Dermis microvascular lymphatic vessel endothelial cell (primary cell): ENCODE measurements around the gene TRIM41. TPM values are rescaled to one million over a fixed set of nuclear protein-coding genes. Genes with fewer than 3 reads are reported as not detected.
A peak's percentile ranks its signal among the peaks of the same experiment; 100 is the strongest.
"Not testable (repeated sequence)": the region's sequence is repeated elsewhere in the genome, so short reads cannot be mapped to it uniquely, and the experiment has no call there.

Source experiments
- DNase-seq, 2 donors: peaks; one replicate each; pipeline versions ENCODE4 v3.0.0 to v3.0.0-alpha.2; 2010; ENCODE audit warnings: low read depth in 2 of 2
- total RNA-seq: library from RNA; depleted of rRNA; stranded (reverse); fragments of >200 nt; gene quantifications from 2 replicates; pipeline ENCODE4 v1.2.1, GENCODE V29; 2014

TRIM41 gene
- total RNA-seq, 1 donor from 2014 or later = 8.2 TPM

DNA sequence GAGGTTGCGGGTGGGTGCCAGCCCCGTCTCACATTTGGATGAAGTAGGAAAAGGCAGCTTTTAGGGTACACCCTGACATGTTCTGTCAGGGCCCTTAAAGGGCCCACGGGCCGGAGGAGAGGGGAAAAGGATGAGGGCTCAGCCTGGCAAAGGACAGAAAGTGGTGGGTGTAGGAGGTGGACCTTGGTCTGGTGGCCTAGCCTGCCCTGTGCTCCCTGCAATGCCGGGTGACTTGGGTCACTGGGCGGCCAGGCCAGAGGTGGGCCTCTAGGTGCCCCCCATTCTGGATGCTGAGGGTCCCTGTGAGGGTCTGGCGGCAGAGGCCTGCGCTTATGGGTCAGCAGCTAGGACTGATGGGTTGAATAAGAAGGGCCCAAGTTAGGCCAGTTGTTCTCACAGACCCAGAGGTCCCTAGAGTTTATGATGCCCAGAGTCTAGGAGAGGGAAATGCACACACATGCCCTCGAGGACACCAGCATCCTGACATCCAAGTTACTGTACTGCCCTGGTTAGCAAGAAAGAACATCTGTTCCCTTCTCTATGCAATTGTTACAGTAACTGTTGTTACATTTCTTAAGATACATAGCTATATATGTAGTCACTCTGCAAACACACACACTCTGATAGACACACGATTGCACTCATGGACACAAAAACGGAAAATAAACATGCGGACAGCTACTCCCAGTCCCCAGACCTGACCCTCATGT lies 30.6 kb upstream of the TRIM41 start:
- no peak for DNase-seq

DNA sequence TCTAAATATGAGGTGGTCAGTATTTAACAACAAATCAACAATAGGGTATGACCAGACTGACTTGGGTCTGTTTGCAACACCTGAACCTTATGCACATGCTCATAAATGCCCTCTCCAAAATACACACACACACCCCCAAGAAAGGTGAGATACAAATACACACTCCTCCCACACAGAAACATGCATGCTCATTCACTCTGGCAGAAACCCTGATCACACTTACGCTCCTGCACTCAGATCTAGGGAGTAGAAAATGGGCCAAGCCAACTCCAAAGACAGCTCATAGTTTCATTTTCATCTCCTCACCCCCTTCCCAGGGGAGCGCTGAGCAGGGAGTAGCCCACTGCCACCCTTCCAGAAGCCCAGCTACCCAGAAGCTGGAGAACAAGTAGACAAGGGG lies 29.4 kb upstream of the TRIM41 start:
- DNase-seq = no peak

DNA sequence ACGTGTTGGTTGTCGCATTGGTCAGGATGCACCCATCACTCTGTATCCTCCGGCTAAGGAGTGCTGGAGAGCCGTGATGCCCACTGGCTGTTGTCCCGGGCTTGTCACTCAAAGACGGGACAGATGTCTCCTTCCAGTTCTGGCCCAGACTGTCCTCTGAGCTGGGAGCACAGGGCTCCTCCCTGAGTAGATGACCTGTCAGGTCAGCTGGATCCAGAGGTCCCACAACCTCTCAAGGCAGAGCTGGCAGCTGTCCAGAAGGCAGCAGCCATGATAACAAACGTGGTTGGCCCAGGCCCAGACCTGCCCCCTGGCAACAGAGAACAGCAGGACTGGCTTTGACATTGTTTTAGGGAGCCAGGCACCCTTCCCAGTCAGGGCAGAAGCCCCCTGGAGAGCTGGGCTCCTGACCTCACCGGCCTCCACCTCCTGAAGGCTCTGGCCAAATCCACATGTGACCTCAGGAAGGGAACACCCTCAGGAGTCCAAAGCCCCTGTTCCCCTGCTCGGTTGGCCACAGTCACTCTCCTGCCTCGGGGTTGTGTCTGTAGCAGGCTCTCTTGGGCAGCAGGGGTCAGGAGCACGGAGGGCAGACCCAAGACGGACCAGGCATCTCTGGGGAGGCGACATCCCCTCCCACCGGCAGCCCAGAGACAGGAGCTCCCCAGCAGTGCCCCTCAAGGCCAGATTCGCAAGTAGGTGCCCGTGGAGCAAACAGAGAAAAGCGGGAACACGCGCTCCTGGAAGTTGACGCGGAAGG lies 28.4 kb upstream of the TRIM41 start:
- DNase-seq = no peak

DNA sequence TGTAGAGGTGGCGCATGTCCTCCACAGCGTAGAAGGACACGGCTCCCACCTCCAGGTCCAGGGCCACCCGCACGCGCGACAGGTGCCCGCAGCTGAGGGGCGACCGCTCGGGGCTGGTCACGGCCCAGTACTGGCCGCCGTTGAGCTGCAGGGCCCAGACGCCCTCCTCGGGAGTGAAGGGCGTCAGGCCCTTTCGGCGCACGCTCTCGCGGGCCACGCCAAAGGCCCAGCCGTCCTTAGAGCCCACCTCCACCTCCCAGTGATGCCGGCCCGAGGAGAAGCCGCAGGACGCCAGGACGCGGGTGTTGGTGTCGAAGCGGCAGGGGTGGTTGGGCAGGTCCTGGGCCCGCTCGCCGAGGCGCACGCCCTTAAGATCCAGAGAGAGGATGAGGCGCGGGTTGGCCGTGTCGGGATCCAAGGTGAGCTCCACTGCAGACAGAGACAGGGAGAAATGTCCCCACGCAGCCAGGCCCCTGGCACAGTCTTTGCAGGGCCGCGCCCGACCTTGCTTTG lies 27.8 kb upstream of the TRIM41 start:
- no peak for DNase-seq

DNA sequence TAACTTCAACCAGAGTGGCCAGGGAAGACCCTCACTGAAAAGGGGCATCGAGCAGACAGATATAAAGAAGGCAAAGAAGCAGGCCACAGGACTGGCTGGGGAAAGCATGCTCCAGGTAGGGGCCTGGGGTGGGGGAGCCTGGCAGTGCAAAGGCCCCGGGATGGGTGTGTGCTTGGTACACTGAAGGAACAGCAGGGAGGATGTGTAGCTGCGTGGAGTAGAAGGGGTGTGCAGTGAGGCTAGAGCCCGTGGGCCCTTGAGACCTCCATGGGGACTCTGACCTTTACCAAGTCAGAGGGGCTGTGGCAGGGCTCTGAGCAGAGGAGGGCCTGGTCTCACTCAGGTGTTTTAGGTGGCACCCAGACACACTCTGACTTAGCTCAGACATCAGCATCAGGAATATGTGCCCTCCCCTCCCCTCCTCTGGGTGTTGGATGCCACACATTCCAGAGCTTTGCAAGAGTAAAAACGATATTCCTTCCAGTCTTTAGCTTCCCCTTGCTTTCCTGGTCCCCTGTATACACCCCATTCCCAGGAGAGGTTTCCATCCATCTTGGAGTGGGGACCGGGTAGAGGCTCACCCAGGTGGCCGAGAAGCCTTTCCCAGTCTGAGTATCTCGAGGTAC lies 25.6 kb upstream of the TRIM41 start:
- no peak for DNase-seq

DNA sequence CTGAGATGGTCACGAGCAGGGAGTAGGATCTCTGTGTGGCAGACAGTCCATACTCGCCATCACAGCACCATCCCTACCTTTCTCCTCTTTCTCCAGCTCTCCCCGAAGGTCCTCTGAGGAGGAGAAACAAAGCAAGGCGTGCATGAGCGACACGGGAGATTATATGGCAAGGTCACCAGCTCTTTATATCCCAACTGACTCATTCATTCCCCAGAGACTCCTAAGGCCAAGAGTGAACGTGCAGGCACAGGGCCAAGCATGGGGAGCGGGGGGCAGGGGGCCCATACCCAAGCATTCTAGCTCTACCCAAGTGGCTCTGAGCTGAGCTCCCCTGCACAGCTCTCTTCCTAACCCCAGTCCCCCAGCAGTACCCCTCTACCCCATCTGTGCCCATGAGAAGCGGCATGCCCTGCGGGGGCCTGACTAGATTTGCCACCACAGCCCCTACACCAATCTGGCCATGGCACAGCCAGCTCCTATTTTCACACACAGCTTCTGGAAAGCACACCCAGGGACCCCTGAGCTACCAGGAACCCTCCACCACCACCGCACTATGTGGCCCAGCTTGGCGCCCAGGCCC lies 24.9 kb upstream of the TRIM41 start:
- no peak for DNase-seq

DNA sequence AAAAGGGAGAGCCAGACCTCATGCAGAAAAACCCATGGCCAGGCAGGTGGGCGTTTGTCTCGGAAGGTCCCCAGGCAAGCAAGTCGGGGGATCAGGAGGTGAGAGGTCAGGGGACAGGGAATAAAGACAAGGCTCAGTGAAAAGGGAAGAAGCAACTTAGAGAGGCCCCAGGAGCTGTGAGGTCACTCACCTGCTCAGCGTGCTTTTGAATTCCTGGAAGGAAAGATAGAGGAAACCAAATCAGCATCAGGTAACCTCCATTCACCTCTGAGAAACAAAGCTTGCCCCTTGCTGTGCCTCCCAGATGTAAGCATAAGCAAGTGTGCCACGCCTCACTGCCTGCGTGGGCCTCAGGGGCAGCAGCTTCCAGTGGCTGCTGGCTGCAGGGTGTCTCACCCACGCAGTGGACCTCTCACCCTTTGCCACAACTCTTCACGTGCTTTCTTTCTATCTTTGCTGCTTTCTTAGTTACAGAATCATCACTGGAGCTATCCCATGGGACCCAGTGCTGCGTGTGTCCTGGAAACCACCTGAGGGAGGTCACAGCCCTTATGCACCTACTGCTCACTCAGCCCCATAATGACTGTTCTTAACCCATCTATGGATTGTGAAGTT lies 24.1 kb upstream of the TRIM41 start:
- DNase-seq = no peak

DNA sequence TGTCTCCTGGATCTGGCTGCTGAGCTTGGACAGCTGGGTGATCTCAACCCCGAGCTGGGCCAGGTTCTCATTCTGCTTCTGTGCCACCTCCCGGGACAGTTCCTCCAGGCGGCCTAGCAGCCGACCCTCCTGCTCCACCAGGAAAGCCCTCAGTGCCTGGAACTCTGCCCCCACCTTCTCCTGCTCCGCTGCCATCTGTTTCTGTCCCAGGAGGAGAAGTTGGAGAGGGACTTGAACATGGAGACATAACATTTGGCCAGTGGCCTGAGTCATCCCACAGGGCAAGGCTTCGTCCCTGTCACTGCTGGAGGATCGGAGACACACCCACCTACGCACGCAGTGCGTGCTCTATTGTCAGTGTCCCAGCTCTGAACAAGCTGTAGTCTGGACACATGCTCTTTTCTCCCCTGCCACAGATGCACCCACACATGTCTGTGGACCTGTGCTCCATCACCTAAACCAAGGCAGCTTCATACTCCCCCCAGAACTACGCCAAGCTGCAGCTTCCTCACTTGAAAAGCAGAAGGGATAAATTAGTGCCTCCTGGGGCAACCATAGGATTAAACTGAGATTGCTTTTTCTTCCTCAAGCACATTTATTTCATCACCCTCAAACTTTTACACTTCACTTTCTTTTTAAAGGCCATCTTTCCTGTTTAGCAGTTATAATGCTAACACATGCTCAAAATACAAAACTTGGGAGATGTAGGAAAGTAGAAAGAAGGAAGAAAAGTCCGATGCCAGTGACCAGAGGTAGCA lies 23.0 kb upstream of the TRIM41 start:
- no peak for DNase-seq

DNA sequence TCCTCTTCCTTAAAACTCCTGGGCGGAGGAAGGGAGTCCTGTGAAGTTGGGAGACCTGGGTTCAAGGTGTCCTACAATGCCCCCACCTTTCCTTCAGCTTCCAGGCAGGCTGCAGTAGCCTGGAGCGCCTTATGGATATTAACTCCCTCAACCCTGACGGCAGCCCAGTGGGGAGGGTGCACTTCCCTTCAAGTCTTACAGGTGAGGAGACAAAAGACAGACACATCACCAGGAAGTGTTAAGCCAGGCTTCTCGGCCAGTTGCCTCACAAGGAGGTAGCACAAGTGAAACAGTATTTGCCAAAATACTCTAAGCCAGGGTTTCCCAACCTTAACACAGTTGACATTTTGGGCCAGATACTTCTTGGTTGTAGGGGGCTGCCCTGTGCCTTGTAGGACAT lies 22.3 kb upstream of the TRIM41 start:
- no peak for DNase-seq

DNA sequence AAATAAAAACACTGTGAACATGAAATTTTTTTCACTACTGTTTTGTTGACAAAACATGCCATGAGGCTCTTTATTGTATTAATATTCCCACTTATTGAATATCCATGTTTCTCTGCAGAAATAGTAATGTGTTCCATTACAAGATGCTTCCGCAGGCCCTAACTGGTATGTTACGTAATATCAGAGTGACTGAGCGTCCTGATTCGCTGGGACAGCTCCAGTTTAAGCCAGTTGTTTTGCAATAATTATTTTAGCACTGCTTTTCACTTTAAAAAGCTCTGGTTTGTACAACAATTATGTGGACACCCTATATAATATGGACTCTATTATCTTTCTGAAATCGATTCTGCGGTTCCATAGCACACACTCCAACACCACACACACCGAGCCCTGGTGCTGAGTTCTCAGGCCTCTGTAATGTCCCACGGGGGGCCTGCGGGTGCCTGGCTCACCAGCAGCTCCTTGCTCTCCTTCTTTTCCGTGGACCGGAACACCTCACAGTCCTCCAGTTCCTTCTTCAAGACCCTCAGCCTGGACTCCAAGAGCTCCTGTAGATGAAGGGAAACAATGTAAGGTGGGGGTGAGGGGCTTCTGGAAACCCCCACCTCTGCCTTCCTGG lies 19.9 kb upstream of the TRIM41 start:
- no peak for DNase-seq

DNA sequence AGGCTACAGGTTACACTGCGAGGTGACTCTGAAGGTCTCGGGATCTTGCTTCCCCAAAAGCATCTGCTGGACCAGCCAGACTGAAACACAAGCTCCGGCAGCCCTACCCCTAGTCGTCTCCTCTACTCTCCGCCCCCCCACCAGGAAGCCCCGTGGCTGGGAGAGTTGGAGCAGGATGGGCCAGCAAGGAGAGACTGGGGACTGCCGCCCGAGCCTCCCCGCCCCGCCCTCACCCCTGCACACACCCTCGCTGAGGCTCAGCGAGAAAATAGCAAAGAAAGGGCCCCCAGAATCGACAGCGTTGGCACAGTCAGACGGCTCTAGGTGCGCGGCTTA lies 19.3 kb upstream of the TRIM41 start:
- DNase-seq = no peak

DNA sequence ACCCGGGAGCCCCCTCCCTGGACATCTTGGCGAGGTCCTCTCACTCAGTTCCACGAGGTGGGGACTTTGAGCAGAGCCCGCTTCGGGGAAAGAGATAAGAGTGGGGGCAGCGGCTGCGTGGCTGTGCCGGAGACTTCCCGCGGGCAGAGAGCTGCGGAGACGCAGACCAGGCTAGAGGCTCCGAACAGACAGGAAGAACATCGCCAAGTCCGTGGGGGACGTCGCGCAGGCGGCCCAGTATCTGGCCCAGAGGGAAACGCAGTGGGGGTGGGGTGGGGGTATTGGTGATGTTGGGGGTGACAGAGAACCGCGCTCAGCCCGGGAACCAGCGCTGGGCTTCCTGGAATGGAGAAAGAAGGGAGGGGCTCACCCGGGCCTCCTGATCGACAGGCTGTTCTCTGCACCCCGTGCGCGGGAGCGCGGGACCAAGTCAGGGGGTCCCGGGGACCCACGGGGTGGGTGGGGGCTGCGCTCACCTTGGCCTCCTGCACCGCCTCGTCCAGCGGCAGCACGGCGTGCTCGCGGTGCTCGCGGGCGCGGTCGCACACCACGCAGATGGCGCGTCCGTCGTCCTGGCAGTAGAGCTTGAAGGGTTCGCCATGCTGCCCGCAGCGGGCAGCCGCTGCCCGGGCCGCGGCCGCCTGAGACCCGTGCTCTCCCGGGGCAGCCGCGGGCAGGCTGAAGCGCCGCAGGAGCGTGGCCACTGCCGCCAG lies 18.8 kb upstream of the TRIM41 start:
- peak in 1 of 2 donors; percentile 68 for DNase-seq

DNA sequence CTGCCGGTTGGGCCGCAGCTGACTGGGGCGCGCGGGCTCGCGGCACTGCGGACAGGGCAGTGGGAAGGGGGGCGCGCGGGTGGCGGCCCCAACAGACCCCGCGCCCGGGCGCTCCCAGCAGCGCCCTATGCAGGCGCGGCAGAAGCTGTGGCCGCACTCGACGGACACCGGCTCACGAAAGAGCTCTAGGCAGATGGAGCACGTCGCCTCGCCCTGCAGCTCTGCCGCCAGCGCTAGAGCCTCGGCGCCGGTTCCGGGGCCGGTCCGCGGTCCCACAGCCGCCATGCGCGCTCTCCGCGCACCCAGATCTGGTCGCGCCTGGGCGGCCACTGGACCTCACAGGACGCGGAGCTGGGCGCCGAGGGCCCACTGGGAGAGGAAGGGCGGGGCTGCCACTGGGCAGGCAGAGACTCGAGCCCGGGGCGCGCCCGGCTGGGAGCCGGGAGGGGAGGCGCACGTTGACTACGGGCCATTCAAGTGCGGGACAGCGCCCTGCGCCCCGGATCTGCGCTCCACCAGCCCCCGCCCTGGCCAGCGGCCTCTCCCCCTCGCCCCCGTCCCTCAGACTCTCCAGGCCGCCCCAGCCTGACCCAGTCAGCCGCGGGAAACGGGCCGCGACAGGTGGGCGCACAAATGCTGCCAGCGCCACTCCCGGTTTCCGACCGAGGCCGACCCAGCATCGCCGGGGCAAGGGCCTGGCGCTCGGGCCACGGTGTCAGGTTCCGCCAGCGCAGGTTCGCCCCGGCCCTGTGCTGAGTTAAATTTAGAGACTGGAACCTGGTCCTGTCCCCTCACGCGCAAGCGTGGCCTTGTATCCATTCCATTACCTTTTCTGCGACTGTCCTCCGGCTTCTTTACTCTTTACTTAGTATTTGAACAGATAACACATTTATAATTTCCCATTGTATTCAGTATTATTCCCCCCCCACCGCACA lies 18.0 kb upstream of the TRIM41 start, which contains the start of gene TRIM7:
TRIM7 (minus strand) TSS at position 371 of the 935 bp plus-strand sequence; CDS start at position 285, 86 bp downstream.
- peak in 1 of 2 donors; percentile 35 for DNase-seq

DNA sequence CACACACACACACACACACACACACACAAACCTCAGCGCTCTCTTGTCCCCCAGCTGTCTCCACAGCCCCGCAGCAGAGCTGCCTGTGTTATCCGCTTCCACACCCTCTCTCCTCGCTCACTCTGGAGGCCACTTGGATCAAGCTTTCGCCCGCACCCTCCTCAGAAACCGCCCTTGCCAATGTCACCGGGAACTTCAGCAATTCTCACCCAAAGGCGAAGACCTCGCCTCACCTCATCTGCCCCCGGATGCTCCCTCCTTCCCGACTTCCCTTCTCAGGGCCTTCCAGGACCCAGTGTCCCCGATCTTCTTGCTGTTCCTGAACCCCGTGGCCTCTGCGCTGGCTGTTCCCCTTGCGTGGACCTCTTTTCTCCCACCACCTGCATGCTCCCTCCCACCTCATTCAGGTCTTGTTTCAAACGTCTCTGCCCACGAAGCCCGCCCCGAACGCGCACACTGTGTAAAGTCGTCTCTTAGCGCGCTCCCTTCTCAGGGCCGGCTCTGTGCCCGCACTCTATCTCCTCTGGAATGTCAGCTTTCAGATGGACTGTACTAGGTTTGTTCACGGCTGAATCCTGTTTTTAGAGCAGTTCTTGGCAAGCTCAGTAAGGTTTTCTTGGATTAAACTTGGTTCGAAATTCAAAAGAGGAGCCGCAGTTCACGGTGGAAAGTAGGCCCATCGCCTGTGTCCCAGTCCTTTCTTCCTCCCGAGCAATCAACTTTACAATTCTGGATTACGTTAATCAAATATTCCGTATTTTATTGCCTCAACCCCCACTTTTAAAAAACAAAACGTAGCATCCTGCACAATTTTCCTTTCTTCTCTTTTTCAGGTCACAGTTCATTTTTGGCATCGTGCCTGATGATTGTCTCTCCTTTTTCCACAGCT lies 17.1 kb upstream of the TRIM41 start:
- DNase-seq = peak in 1 of 2 donors; percentile 16

DNA sequence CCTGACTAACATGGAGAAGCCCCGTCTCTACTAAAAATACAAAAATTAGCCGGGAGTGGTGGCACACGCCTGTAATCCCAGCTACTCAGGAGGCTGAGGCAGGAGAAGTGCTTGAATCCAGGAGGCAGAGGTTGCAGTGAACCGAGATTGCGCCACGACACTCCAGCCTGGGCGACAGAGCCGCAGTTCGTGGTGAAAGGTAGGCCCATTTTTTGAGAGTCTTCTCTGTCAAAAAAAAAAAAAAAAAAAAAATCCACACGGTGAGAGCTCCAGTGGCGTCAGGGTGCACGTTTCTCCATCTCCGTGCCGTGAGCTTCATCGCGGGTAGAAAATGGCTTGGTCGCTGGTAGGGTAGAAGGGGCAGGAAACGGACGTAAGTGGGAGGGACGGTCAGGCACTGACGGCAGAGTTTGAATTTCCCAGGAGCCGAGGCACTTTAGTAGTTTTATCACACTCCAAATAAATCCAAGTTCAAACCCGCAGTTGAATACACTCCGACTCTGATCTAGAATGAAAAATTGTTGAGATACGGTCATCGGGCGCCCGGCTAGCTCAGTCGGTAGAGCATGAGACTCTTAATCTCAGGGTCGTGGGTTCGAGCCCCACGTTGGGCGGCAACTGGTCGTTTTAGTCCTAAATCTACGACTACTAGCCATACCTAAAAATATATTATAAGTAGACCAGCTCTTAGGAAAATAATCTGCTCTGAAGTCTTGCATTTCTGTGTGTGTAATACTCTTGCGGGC lies 15.7 kb upstream of the TRIM41 start:
- DNase-seq = peak; percentile 86 to 91

DNA sequence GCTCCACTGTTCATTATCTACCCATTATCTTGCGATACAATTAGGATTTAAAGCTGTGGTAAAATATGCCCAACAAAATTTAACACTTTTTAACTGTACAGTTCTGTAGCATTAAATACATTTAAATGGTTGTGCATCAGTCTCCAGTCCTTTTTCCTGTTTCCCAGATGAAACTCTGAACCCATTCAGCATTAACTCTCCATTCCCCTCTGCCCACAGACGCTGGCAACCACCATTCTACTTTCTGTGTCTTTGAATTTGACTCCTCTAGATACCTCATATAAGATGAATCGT lies 15.2 kb upstream of the TRIM41 start:
- no peak for DNase-seq

DNA sequence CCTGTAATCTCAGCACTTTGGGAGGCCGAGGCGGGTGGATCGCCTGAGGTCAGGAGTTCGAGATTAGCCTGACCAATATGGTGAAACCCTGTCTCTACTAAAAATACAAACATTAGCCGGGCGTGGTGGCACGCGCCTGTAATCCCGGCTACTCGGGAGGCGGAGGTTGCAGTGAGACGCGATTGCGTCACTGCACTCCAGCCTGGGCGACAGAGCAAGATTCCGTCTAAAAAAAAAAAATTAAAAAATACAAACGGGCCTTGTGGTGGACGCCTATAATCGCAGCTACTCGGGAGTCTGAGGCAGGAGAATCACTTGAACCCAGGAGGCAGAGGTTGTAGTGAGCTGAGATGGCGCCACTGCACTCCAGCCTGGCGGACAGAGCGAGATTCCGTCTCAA lies 14.1 kb upstream of the TRIM41 start:
- not testable (repeated sequence) for DNase-seq
